Measurements from ENCODE around the gene CELF4. TPM values are rescaled to one million over a fixed set of nuclear protein-coding genes. Genes with fewer than 3 reads are reported as not detected.

CELF4 gene
- total RNA-seq, 3 donors from 2014 or later (not counting 1 experiment from before 2014, with no cell fraction given): not detected

DNA sequence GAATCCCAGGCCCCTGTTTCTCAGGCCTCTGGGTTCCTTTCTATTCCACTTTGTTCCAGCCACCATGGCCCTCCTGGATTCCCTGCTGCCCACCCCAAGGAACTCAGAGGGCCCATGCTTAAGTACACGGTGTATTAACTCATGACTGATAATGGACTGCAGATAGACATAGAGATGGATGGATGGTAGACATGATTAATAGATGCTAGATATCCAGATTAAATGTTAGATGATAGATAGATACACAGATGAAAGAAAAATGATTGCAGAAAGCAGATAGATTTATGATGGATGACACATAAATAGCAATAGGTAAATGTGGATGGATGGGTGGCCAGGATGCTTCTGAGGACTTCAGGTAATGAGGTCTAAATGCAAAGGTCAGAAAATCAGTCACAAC, 278.0 kb downstream of the CELF4 start:
- intact Hi-C loops (cut with micrococcal nuclease): no loop called here
- no peaks in the 10 kb centered on the region for H3K27me3 Mint-ChIP-seq (ENCODE audit: low read depth in 2 of 2)
- ATAC-seq: no peak

DNA sequence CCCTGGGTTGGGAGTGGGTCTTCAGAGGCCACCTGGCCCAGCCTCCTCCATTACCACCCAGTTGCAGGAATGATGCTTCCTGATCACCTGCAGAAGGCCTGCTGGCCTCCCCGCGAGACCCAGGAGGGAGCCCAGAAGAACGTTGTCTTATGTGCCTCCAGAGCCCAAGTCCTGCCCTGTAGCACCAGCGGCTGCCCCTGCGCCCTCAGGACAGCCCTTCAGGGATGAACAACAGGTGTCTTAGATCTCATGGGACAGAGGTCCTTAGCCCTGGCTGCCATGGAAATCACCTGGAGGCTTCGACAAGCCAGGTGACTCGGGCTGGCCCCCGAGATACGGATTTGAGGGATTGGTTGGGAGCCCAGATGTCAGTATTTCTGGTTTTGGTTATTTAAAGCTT, 278.8 kb downstream of the CELF4 start:
- H3K9me3 ChIP-seq (ENCODE audit: control insufficient read depth, insufficient read depth, low read length): no peaks in the 10 kb centered on the region
- no peaks in the 10 kb centered on the region for H3K27me3 ChIP-seq (ENCODE audit: control insufficient read depth, insufficient read depth, low read length)
- TF ChIP-seq, protein P1, sequence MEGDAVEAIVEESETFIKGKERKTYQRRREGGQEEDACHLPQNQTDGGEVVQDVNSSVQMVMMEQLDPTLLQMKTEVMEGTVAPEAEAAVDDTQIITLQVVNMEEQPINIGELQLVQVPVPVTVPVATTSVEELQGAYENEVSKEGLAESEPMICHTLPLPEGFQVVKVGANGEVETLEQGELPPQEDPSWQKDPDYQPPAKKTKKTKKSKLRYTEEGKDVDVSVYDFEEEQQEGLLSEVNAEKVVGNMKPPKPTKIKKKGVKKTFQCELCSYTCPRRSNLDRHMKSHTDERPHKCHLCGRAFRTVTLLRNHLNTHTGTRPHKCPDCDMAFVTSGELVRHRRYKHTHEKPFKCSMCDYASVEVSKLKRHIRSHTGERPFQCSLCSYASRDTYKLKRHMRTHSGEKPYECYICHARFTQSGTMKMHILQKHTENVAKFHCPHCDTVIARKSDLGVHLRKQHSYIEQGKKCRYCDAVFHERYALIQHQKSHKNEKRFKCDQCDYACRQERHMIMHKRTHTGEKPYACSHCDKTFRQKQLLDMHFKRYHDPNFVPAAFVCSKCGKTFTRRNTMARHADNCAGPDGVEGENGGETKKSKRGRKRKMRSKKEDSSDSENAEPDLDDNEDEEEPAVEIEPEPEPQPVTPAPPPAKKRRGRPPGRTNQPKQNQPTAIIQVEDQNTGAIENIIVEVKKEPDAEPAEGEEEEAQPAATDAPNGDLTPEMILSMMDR (IDR thresholded peaks at IDR 0.05): no peak
- no peaks in the 10 kb centered on the region for H3K4me1 Mint-ChIP-seq
- WGBS (ENCODE audit: insufficient coverage): 78% methylated on average over 9 of the region's 9 CpGs
- no peak overlapping the region for H3K27ac Mint-ChIP-seq
- intact Hi-C loops (cut with micrococcal nuclease): no loop called here
- no peaks in the 10 kb centered on the region for H3K4me1 ChIP-seq (ENCODE audit: control insufficient read depth, insufficient read depth, low read length)
- H3K36me3 Mint-ChIP-seq: no peaks in the 10 kb centered on the region
- DNase-seq: no peak
- ATAC-seq: no peak
- no peaks in the 10 kb centered on the region for H3K27me3 Mint-ChIP-seq (ENCODE audit: low read depth in 2 of 2)
- no peak overlapping the region for H3K4me3 Mint-ChIP-seq
- H3K36me3 ChIP-seq (ENCODE audit: control insufficient read depth, insufficient read depth, low read length): no peaks in the 10 kb centered on the region
- no peak overlapping the region for H3K27ac ChIP-seq (ENCODE audit: low read length)
- peaks cover 0 to 4% of the 10 kb centered on the region in 2 donors for H3K9me3 Mint-ChIP-seq
- no peak overlapping the region for H3K4me3 ChIP-seq (ENCODE audit: low read length)

More for the DNA sequence above, 278.0 kb downstream of the CELF4 start:
- Histone ChIP-seq H3K9me3 (ENCODE audit: control insufficient read depth, insufficient read depth, low read length) (no peaks in the 10 kb centered on the region), H3K4me3 (ENCODE audit: low read length) (no peak overlapping the region), H3K4me1 (ENCODE audit: control insufficient read depth, insufficient read depth, low read length) (no peaks in the 10 kb centered on the region), H3K36me3 (ENCODE audit: control insufficient read depth, insufficient read depth, low read length) (no peaks in the 10 kb centered on the region), H3K27ac (ENCODE audit: low read length) (no peak overlapping the region), H3K27me3 (ENCODE audit: control insufficient read depth, insufficient read depth, low read length) (no peaks in the 10 kb centered on the region)
- TF ChIP-seq, protein P1 (IDR thresholded peaks at IDR 0.05): no peak
- DNase-seq: no peak
- H3K36me3 Mint-ChIP-seq: no peaks in the 10 kb centered on the region
- WGBS (ENCODE audit: insufficient coverage): 48% methylated on average over 1 of the region's 1 CpG
- no peaks in the 10 kb centered on the region for H3K4me1 Mint-ChIP-seq
- no peak overlapping the region for H3K4me3 Mint-ChIP-seq
- peaks cover 0 to 4% of the 10 kb centered on the region in 2 donors for H3K9me3 Mint-ChIP-seq
- no peak overlapping the region for H3K27ac Mint-ChIP-seq

DNA sequence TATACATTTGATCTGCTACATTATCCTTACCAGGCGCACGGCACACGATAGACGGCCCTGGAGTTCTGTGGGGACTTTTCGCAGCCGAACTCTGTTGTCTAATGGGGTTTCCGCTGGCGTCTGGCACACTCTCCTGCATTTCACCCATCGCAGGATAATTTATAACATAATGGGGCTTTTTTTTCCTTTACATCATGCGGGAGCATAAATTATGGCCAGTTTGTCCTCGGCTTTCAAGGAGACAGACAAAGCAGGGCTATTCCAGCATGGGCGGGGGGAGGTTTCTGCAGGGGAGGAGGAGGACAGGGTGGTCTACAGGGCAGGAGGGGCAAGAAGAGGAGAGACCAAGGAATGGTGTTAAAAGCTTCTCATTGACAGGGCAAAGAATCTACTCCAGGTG, 279.8 kb downstream of the CELF4 start:
- no peaks in the 10 kb centered on the region for H3K27me3 ChIP-seq (ENCODE audit: control insufficient read depth, insufficient read depth, low read length)
- Mint-ChIP-seq H3K4me3 (no peak overlapping the region), H3K27me3 (ENCODE audit: low read depth in 2 of 2) (no peaks in the 10 kb centered on the region), H3K4me1 (no peaks in the 10 kb centered on the region), H3K9me3 (peaks cover 0 to 4% of the 10 kb centered on the region in 2 donors), H3K36me3 (no peaks in the 10 kb centered on the region), H3K27ac (no peak overlapping the region)
- intact Hi-C loops (cut with micrococcal nuclease): no loop called here
- H3K4me3 ChIP-seq (ENCODE audit: low read length): no peak overlapping the region
- TF ChIP-seq, protein P1 (IDR thresholded peaks at IDR 0.05): no peak
- H3K27ac ChIP-seq (ENCODE audit: low read length): no peak overlapping the region
- H3K9me3 ChIP-seq (ENCODE audit: control insufficient read depth, insufficient read depth, low read length): no peaks in the 10 kb centered on the region
- ATAC-seq: no peak
- DNase-seq: no peak
- no peaks in the 10 kb centered on the region for H3K36me3 ChIP-seq (ENCODE audit: control insufficient read depth, insufficient read depth, low read length)
- WGBS (ENCODE audit: insufficient coverage): 89% methylated on average over 12 of the region's 12 CpGs
- no peaks in the 10 kb centered on the region for H3K4me1 ChIP-seq (ENCODE audit: control insufficient read depth, insufficient read depth, low read length)

DNA sequence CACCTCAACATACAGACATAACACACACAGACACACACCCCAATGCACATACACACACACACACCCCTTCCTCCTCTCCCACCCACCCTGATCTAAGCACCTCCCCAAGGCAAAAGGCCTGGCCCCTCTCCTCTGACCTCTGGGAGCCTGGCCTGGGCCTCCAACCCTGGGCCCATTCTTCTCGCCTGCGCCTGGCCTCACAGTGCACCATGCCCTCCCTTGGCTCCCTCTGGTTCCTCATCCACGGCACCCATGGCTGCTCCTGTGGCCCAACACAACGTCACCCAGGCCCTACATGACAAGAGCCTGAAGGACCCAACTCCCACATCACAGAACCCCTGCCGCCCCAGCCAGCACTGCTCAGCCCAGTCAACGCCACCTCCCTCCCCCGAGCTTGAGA, 281.3 kb downstream of the CELF4 start:
- ATAC-seq: no peak
- H3K27ac ChIP-seq (ENCODE audit: low read length): no peak overlapping the region
- H3K27ac Mint-ChIP-seq: no peak overlapping the region
- TF ChIP-seq, protein P1 (IDR thresholded peaks at IDR 0.05): no peak
- H3K36me3 ChIP-seq (ENCODE audit: control insufficient read depth, insufficient read depth, low read length): no peaks in the 10 kb centered on the region
- 94% methylated on average over 7 of the region's 7 CpGs for WGBS (ENCODE audit: insufficient coverage)
- H3K27me3 Mint-ChIP-seq (ENCODE audit: low read depth in 2 of 2): no peaks in the 10 kb centered on the region
- H3K4me3 ChIP-seq (ENCODE audit: low read length): no peak overlapping the region
- no peaks in the 10 kb centered on the region for H3K4me1 ChIP-seq (ENCODE audit: control insufficient read depth, insufficient read depth, low read length)
- no peaks in the 10 kb centered on the region for H3K36me3 Mint-ChIP-seq
- H3K27me3 ChIP-seq (ENCODE audit: control insufficient read depth, insufficient read depth, low read length): no peaks in the 10 kb centered on the region
- no peak for DNase-seq
- no peak overlapping the region for H3K4me3 Mint-ChIP-seq
- no peaks in the 10 kb centered on the region for H3K9me3 ChIP-seq (ENCODE audit: control insufficient read depth, insufficient read depth, low read length)
- H3K9me3 Mint-ChIP-seq: peaks cover 0 to 4% of the 10 kb centered on the region in 2 donors
- intact Hi-C loops (cut with micrococcal nuclease): no loop called here
- H3K4me1 Mint-ChIP-seq: no peaks in the 10 kb centered on the region
